Right cardiac atrium (tissue), 5 donors: ENCODE measurements around the gene LRRC1. TPM values are rescaled to one million over a fixed set of nuclear protein-coding genes. Genes with fewer than 3 reads are reported as not detected.

Experiments
- ATAC-seq, 2 donors: fragments of 200-7000 bp; cut with Tn5 transposase; one replicate each; pipeline versions ENCODE4 v1.8.0 to v1.9.1; 2020; ENCODE audit warnings: moderate library complexity in 2 of 2, mild to moderate bottlenecking in 1 of 2
- DNase-seq, 3 donors: peaks; one replicate each; pipeline ENCODE4 v3.0.0-alpha.2; 2020
- H3K27ac ChIP-seq: one replicate; pipeline ENCODE4 v1.5.1; 2013; ENCODE audit warnings: mild to moderate bottlenecking, low read length, control low read depth, moderate library complexity
- H3K27me3 ChIP-seq: one replicate; pipeline ENCODE4 v1.6.1; 2013; ENCODE audit not compliant: control insufficient read depth, insufficient read depth
- H3K4me1 ChIP-seq: one replicate; pipeline ENCODE4 v1.6.1; 2013; ENCODE audit warnings: low read length; ENCODE audit not compliant: control insufficient read depth, insufficient read depth
- H3K4me3 ChIP-seq: one replicate; pipeline ENCODE4 v1.5.1; 2013; ENCODE audit warnings: low read length, control low read depth
- H3K9me3 ChIP-seq: one replicate; pipeline ENCODE4 v1.6.1; 2013; ENCODE audit warnings: low read length; ENCODE audit not compliant: control insufficient read depth
- WGBS: extraction: QIAGEN DNeasy Blood & Tissue Kit; methylation state at CpG from one replicate; pipeline ENCODE4 v1.1.7; 2013; 5-methylcytosine and 5-hydroxymethylcytosine counted together
- intact Hi-C, 4 donors: fragments of 100-400 bp; cut with DNase I; formaldehyde crosslinking; loops; one replicate each; pipeline versions ENCODE4 v1.11.0 to v1.14.0; 2022 to 2023
- polyA plus RNA-seq: library from polyadenylated mRNA; stranded (reverse); fragments of 200-250 nt; gene quantifications from one replicate; pipeline ENCODE4 v1.2.3, GENCODE V29; 2013
- total RNA-seq, 4 donors: library from RNA; stranded (reverse); fragmentation: NEBNext Ultra II Directional; extraction: Animal tissue kit (Norgen Biotek cat#: 25700); gene quantifications; one replicate each; pipeline ENCODE4 v1.2.1, GENCODE V29; 2021
- donor health status: healthy with polysubstance abuse.
- donor health status: DM: no; HTN: yes; CAD: no.
- donor health status: DM: no; HTN: no; CAD: no.
- donor health status: DM: no; HTN: yes; CAD: no; lungs with severe emphysema.
- donor health status: DM: yes; HTN: yes; CAD: no.

LRRC1 gene
- total and polyA plus RNA-seq, 5 donors = 1.9 to 3.6 (median 3.2) TPM

DNA sequence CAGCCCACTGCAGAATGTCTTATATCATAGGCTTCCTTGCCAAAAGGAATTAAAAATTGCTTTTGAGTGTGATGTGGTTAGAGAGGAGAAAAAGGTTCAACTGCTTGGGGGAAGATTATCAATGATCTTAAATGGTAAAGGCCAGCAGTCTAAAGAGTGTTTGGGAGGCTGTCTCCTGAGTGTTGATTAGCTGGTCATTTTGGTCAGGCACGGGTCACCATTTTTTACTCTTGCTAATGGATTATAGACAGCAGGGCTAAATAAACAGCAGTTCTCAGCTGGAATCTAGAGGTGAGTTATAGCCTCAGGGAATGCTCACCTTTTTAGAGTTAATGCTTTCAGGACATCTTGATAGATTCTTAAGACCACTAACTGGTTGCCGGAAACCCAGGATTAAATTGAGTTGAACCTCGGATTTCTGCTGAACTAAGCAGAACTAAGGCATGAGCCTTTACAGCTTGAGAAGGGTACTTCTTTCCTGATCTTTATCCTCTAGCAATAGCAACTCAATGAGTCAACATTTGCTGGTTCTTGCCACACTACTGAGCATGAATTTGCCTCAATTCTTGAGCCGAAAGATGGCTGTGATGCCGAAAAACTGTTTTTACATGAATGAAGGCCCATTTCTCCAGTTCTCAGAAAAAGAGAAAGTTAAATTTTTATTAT, 120.4 kb downstream of the LRRC1 start:
- H3K27me3 ChIP-seq = no peaks in the 10 kb centered on the region
- H3K27ac ChIP-seq = no peak overlapping the region
- no peaks in the 10 kb centered on the region for H3K9me3 ChIP-seq
- DNase-seq (no peak), ATAC-seq (no peak)
- no peak overlapping the region for H3K4me3 ChIP-seq
- no peaks in the 10 kb centered on the region for H3K4me1 ChIP-seq
- intact Hi-C loops = no loop called here
- 96% methylated on average over 5 of the region's 5 CpGs for WGBS

DNA sequence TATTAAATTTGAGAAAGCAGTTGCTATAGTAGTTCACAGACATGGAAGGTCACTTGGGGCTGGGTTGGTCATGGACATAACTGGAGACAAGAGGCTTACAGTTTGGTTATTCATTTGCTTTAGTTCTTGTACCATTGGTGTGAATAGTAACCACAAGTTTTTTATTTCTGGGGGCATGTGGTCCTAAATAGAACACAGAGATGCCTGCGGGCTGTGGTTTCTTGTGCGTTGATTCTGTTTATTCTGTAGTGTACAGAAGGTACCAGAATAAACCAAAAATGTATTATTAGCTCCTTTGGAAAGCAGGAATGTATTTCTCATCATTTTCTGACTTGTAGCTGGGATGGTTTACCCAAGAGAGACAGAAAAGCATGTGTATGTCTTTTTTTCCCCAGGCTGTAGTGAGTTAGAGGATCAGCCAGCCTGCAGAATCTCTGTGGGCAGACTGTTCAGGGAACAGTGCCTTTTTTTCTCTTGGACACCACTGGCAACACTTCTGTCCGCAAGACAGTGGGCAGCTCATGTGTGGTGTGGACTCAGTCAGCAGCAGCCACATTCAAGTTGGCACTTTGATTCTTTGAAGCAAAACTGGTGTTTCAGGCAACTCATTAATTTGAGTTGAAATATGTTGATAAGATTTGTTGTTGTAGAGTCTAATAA, 122.1 kb downstream of the LRRC1 start:
- no peaks in the 10 kb centered on the region for H3K4me1 ChIP-seq
- DNase-seq (no peak), ATAC-seq (no peak)
- H3K27me3 ChIP-seq = no peaks in the 10 kb centered on the region
- H3K9me3 ChIP-seq = no peaks in the 10 kb centered on the region
- intact Hi-C loops = no loop called here
- no peak overlapping the region for H3K4me3 ChIP-seq
- H3K27ac ChIP-seq = no peak overlapping the region
- 87% methylated on average over 3 of the region's 3 CpGs for WGBS

DNA sequence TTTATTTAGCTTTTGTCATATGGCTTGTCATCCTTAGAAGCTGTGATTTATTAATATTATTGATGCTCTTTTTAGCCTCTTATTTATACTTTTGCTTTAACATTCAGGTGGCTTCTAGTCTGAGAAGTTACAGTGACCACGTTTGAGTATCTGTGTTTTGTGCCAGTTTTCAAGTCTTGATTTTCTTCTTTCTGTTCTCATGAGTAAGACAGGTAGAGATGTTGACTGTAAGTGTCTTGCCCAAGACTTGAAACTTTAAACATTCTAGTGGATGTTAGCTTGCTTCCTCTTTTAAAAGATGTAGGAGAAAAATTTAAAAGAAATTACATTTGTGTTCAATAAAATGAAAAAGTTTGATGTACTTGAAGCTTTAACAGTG, 122.6 kb downstream of the LRRC1 start:
- WGBS = 49% methylated on average over 1 of the region's 1 CpG
- DNase-seq (no peak), ATAC-seq (no peak)
- H3K9me3 ChIP-seq = no peaks in the 10 kb centered on the region
- intact Hi-C loops = no loop called here
- H3K4me1 ChIP-seq = no peaks in the 10 kb centered on the region
- H3K27ac ChIP-seq = no peak overlapping the region
- no peaks in the 10 kb centered on the region for H3K27me3 ChIP-seq
- no peak overlapping the region for H3K4me3 ChIP-seq

DNA sequence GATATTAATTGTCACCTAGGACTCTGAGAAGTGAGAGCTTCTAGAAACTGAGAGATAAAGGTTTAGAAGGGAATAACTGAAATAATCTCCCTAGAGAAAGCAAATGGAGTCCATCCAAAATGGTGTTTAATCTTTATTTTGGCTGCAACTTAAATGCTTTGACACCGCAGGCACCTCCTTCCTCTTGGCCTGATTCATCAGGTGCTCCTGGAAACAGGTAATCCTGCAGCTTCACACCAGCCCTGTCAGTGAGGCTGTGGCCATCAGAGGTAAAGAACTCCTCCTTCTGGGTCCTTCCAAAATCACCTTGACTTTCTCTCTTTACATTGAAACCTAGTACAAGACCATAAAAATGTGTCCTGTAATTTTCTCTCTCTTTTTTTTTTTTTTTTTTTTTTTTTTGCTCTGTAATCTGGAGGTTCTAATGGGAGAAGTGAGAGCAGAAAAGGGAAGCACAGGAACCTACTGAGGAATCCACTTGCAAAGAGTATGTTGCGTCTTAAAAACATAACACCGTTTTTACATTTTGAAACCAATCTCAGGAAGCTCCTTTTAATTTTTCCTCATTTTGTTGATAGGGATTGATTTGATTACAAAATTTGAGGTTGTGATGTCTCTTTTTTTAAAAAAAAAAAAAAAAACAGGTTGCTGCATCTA, 124.2 kb downstream of the LRRC1 start:
- no peak for ATAC-seq
- no peaks in the 10 kb centered on the region for H3K9me3 ChIP-seq
- no peak overlapping the region for H3K4me3 ChIP-seq
- no peaks in the 10 kb centered on the region for H3K4me1 ChIP-seq
- no peak for DNase-seq
- 84% methylated on average over 3 of the region's 3 CpGs for WGBS
- H3K27ac ChIP-seq = no peak overlapping the region
- H3K27me3 ChIP-seq = no peaks in the 10 kb centered on the region
- intact Hi-C loops = no loop called here

DNA sequence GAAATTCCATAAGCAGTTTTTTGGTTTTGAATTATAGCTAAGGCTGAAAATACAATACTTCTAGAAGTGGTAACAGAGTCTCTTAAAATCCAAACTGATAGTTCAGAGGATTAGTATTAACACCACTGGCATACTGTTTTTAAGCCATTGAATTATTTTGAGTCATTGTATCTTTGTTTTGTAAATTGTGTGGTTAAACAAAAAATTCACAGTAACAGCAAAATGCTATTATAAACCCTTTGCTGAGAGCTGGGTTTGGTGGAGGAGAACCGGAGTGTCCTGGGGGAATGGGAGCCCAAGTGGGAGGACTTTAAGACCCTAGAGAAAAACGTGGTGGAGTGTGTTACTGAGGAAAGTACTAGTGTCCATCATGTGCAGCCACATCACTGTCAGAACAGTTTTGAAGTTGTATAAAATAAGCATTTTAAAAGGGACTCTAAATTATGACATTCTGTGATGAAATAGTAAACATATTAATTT, 125.1 kb downstream of the LRRC1 start:
- no peaks in the 10 kb centered on the region for H3K27me3 ChIP-seq
- WGBS = 72% methylated on average over 2 of the region's 2 CpGs
- intact Hi-C loops = no loop called here

DNA sequence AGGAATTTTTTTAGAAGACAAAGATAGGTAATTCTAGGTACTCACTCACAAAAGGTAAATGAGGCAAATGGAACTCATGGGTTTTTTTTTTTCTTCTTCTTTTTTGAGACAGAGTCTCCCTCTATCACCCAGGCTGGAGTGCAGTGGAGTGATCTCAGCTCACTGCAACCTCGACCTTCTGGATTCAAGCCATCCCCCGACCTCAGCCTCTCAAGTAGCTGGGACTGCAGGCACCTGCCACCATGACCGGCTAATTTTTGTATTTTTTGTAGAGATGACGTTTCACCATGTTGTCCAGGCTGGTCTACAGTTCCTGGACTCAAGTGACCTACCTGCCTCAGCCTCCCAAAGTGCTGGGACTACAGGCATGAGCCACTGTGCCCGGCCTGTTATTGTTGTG, 126.1 kb downstream of the LRRC1 start:
- Histone ChIP-seq H3K4me1 (peaks cover 2% of the 10 kb centered on the region), H3K9me3 (no peaks in the 10 kb centered on the region), H3K4me3 (no peak overlapping the region), H3K27me3 (no peaks in the 10 kb centered on the region), H3K27ac (no peak overlapping the region)
- ATAC-seq (no peak), DNase-seq (no peak)
- intact Hi-C loops = no loop called here
- 78% methylated on average over 5 of the region's 5 CpGs for WGBS

More for the DNA sequence above, 125.1 kb downstream of the LRRC1 start:
- Histone ChIP-seq H3K9me3 (no peaks in the 10 kb centered on the region), H3K4me3 (no peak overlapping the region), H3K4me1 (no peaks in the 10 kb centered on the region), H3K27ac (no peak overlapping the region)
- no peak for ATAC-seq
- DNase-seq = no peak

DNA sequence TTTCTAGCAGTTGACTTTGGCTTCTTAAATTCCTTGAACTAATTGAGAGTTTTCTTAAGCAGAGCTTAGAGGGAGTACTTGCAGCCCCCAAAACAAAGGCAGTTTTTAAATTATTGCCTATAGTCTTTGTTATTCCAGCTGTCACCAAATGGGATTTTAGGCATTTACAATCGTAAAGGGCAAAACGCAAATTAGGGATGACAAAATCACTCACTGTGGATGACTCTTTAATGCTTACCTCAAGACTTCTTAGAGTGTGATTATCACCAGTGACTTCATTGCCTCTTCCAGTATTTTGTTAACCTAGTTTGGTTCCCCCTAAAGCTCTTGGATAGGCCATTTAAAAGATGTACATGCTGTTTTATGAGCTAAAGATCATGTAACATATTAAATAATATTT, 126.8 kb downstream of the LRRC1 start:
- Histone ChIP-seq H3K27ac (no peak overlapping the region), H3K9me3 (no peaks in the 10 kb centered on the region), H3K27me3 (no peaks in the 10 kb centered on the region), H3K4me1 (peaks cover 2% of the 10 kb centered on the region), H3K4me3 (no peak overlapping the region)
- DNase-seq = no peak
- WGBS = 93% methylated on average over 2 of the region's 2 CpGs
- ATAC-seq = no peak
- intact Hi-C loops = no loop called here

DNA sequence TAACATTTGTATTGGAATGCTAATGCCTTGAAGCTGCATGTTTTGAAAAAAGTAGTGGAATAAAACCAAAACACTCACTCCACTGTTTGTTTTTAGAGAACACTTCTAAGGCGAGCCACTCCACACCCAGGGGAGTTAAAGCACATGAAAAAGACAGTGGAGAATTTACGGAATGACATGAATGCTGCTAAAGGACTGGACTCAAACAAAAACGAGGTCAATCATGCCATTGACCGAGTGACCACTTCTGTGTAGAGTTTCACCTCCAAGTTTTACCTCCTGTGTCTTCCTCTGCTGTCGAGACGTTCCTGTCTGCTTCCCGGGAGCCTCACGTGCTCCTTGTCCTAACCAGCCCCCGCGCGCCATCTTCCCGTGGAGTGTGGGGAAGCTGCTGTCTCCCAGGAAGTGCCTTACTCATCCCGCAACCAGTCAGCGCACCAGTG, 127.8 kb downstream of the LRRC1 start:
- no peak overlapping the region for H3K27ac ChIP-seq
- no peak for DNase-seq
- intact Hi-C loops = no loop called here
- H3K9me3 ChIP-seq = no peaks in the 10 kb centered on the region
- no peaks in the 10 kb centered on the region for H3K27me3 ChIP-seq
- H3K4me3 ChIP-seq = no peak overlapping the region
- H3K4me1 ChIP-seq = peaks cover 2% of the 10 kb centered on the region
- WGBS = 80% methylated on average over 14 of the region's 14 CpGs
- ATAC-seq = no peak

DNA sequence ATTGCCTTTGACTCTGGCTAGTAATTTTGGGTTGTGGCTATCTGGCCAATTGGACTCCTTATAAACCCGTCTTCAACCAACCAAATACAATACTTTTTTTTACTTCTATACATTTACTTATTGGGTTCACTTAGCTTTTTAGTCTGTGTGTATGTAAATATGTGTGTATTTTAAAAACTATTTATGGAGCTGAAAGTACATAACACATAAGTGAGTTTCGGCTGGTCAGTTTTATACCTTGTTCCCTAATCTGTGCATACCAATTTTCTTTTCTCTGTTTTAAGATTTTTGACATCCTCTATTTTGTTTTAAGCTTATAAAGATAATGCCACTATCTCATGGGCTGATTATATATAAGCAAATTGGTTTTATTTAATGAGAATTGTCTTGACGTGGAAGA, 129.5 kb downstream of the LRRC1 start:
- DNase-seq (no peak), ATAC-seq (no peak)
- Histone ChIP-seq H3K4me1 (peaks cover 2% of the 10 kb centered on the region), H3K27me3 (no peaks in the 10 kb centered on the region), H3K4me3 (no peak overlapping the region), H3K9me3 (no peaks in the 10 kb centered on the region), H3K27ac (no peak overlapping the region)
- intact Hi-C loops = no loop called here
- 94% methylated on average over 3 of the region's 3 CpGs for WGBS

DNA sequence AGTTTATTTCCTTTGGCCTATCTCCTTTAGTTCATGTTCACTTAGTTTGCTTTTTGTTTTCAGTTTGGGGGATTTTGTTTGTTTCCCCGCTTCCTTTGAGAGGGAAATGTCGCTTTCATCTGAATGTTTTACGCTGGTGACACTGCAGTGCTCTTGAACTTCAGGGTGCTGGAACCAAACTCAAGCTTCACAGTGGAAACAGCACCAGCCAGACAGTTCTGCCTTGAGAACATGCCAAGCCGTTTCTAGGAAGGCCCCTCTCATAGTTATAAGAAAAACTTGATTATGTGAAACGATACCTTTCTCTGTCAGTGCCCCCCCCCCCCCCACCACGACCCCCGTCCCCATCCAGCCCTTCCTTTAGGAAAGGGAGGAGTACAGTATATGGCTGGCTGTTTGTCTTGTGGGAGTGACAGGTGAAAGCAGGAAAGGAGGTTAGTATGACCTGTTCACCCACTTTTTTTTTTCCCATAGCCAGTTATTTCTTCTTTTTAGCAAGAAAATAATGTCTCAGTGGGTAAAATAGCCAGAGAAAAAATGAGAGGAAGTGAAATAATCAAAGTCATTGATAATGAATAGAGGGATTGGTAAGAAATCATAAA, 130.1 kb downstream of the LRRC1 start:
- ATAC-seq (no peak), DNase-seq (no peak)
- Histone ChIP-seq H3K4me1 (peaks cover 2% of the 10 kb centered on the region), H3K27ac (no peak overlapping the region), H3K4me3 (no peak overlapping the region), H3K9me3 (no peaks in the 10 kb centered on the region), H3K27me3 (no peaks in the 10 kb centered on the region)
- 82% methylated on average over 7 of the region's 7 CpGs for WGBS
- intact Hi-C loops = no loop called here

DNA sequence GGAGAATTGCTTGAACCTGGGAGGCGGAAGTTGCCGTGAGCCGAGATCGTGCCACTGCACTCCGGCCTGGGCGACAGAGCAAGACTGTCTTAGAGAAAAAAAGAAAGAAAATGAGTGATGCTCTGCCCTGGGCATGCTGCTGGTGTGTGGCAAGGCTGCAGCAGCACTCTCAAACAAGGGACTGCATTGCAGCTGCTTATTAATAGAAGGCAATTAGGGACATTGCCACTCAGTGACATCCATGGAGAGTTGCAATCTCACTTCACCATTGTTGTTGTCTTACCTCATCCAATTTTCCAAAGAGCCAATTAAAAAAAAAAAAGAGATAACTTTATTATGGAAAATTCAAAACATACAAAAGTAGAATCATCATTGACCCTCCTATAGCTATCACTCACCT, 131.1 kb downstream of the LRRC1 start:
- Histone ChIP-seq H3K9me3 (no peaks in the 10 kb centered on the region), H3K4me1 (peaks cover 2% of the 10 kb centered on the region), H3K27ac (no peak overlapping the region), H3K27me3 (no peaks in the 10 kb centered on the region), H3K4me3 (no peak overlapping the region)
- intact Hi-C loops = no loop called here
- DNase-seq (no peak), ATAC-seq (no peak)
- WGBS = 97% methylated on average over 6 of the region's 6 CpGs
